GM12878 (cell line): ENCODE data around the gene NRP1. TPM values are rescaled to one million over a fixed set of nuclear protein-coding genes. Genes with fewer than 3 reads are reported as not detected.

Source experiments
- ATAC-seq: fragments of 200-7000 bp; cut with Tn5 transposase; 3 replicates; pipeline ENCODE4 v1.9.1; 2020; ENCODE audit warnings: mild to moderate bottlenecking, moderate library complexity
- BruUV-seq: library from RNA; stranded (reverse); fragments of 400-500 nt; replicated peaks from 2 replicates; lab custom pipeline; 2021; lab: Mats Ljungman, UMichigan
- CTCF ChIA-PET: fragments of 300-600 bp; sonication (Branson Sonifier 250); formaldehyde crosslinking; extraction: SDS; loops from one replicate; lab custom pipeline; 2021; ENCODE audit warnings: inconsistent platforms; lab: Yijun Ruan, JAX
- POLR2A ChIA-PET: fragments of 350-600 bp; formaldehyde crosslinking; extraction: SDS; loops from one replicate; lab custom pipeline; 2021; ENCODE audit warnings: inconsistent platforms; lab: Charles Lee
- RAD21 ChIA-PET: fragments of 300-600 bp; sonication (Branson Sonifier 250); formaldehyde crosslinking; loops from one replicate; lab custom pipeline; 2023; ENCODE audit warnings: antibody characterized with exemption; ENCODE audit not compliant: unreplicated experiment; lab: Charles Lee
- SMC1A ChIA-PET: fragments of 300-600 bp; sonication (Branson Sonifier 250); formaldehyde crosslinking; loops from one replicate; lab custom pipeline; 2023; ENCODE audit not compliant: unreplicated experiment, uncharacterized antibody; lab: Charles Lee
- DNase-seq: peaks from one replicate; pipeline ENCODE4 v3.0.0-alpha.2; 2011; ENCODE audit warnings: low read depth, low spot score
- FAIRE-seq: peaks from 3 replicates; lab custom pipeline; 2011; peaks lifted over from hg19 to GRCh38; lab: Jason Lieb, UNC
- H2AFZ ChIP-seq: 2 replicates; pipeline ENCODE4 v1.6.0; 2011; ENCODE audit warnings: low read depth, low read length, control low read depth; ENCODE audit not compliant: control insufficient read depth
- H3K27ac ChIP-seq: 2 replicates; pipeline ENCODE4 v1.5.1; 2011; ENCODE audit warnings: control low read depth; ENCODE audit not compliant: control insufficient read depth, insufficient read depth
- H3K27me3 ChIP-seq, 2 experiments: replicated peaks in 1 of 2; 2 replicates each; pipeline versions ENCODE4 v1.6.0 to v1.6.1; 2011; ENCODE audit warnings: low read length in 1 of 2; ENCODE audit not compliant: control insufficient read depth in 2 of 2, insufficient read depth in 2 of 2
- H3K36me3 ChIP-seq, 2 experiments: 2 replicates each; pipeline ENCODE4 v1.5.1; 2011; ENCODE audit warnings: low read length in 1 of 2; ENCODE audit not compliant: control insufficient read depth in 2 of 2, insufficient read depth in 2 of 2
- H3K4me1 ChIP-seq: 2 replicates; pipeline ENCODE4 v1.6.1; 2011; ENCODE audit warnings: mild to moderate bottlenecking, low read length, moderate library complexity, mixed read lengths; ENCODE audit not compliant: control insufficient read depth, insufficient read depth
- H3K4me2 ChIP-seq: 2 replicates; pipeline ENCODE4 v1.6.0; 2011; ENCODE audit warnings: control low read depth; ENCODE audit not compliant: control insufficient read depth, insufficient read depth
- H3K4me3 ChIP-seq: fragments of 200-600 bp; sonication (generic); 2 replicates; pipeline ENCODE4 v1.5.1; 2016
- H3K79me2 ChIP-seq: 2 replicates; pipeline ENCODE4 v1.6.0; 2011; ENCODE audit warnings: low read length; ENCODE audit not compliant: control insufficient read depth, insufficient read depth
- H3K9ac ChIP-seq: 2 replicates; pipeline ENCODE4 v1.8.0; 2011; ENCODE audit warnings: low read length, control low read depth, mixed read lengths; ENCODE audit not compliant: control insufficient read depth, insufficient read depth
- H3K9me3 ChIP-seq: replicated peaks from 3 replicates; pipeline ENCODE4 v1.5.1; 2011; ENCODE audit warnings: mild to moderate bottlenecking, low read length; ENCODE audit not compliant: control insufficient read depth, insufficient read depth
- H4K20me1 ChIP-seq: 2 replicates; pipeline ENCODE4 v1.6.0; 2011; ENCODE audit not compliant: control insufficient read depth, insufficient read depth
- BCL11A ChIP-seq: IDR thresholded peaks from 2 replicates; pipeline ENCODE4 v1.6.1; 2011; ENCODE audit warnings: low read depth, low read length
- CEBPB ChIP-seq, 2 experiments: fragments of 150-350 bp in 1 of 2; IDR thresholded peaks; 2 replicates each; pipeline ENCODE4 v1.6.1; 2012 to 2014; ENCODE audit warnings: low read depth in 2 of 2, low read length in 2 of 2, borderline replicate concordance in 1 of 2, inconsistent platforms in 1 of 2
- EED ChIP-seq: sonication (generic); IDR thresholded peaks from 2 replicates; pipeline ENCODE4 v1.6.1; 2016; ENCODE audit warnings: antibody characterized with exemption, low read depth
- IKZF1 ChIP-seq: fragments of 450-650 bp; conservative IDR thresholded peaks from 2 replicates; pipeline ENCODE4 v1.6.1; 2017; ENCODE audit warnings: antibody characterized with exemption, mild to moderate bottlenecking
- MTA3 ChIP-seq: IDR thresholded peaks from 2 replicates; pipeline ENCODE4 v1.6.1; 2012; ENCODE audit warnings: low read length, inconsistent platforms, borderline replicate concordance
- NFIC ChIP-seq: IDR thresholded peaks from 2 replicates; pipeline ENCODE4 v1.6.1; 2012; ENCODE audit warnings: low read depth, mild to moderate bottlenecking, inconsistent platforms, low read length, moderate library complexity
- SMC3 ChIP-seq: IDR thresholded peaks from 2 replicates; pipeline ENCODE4 v1.6.1; 2011; ENCODE audit warnings: low read length, improper control_type of control experiment, borderline replicate concordance
- SREBF2 ChIP-seq: IDR thresholded peaks from 2 replicates; pipeline ENCODE4 v1.6.1; 2012; ENCODE audit warnings: mild to moderate bottlenecking, low read length
- USF2 ChIP-seq: IDR thresholded peaks from 2 replicates; pipeline ENCODE4 v1.6.1; 2011; ENCODE audit warnings: low read depth, low read length, improper control_type of control experiment, borderline replicate concordance
- ZNF207 ChIP-seq: fragments of 450-650 bp; IDR thresholded peaks from 2 replicates; pipeline ENCODE4 v1.6.1; 2014; ENCODE audit warnings: antibody characterized with exemption, mild to moderate bottlenecking, borderline replicate concordance
- ZNF687 ChIP-seq: fragments of 450-650 bp; IDR thresholded peaks from 2 replicates; pipeline ENCODE4 v1.6.1; 2017; ENCODE audit warnings: mild to moderate bottlenecking, moderate library complexity
- ZZZ3 ChIP-seq: IDR thresholded peaks from 2 replicates; pipeline ENCODE4 v1.6.1; 2011; ENCODE audit warnings: low read depth; ENCODE audit not compliant: control insufficient read depth, insufficient read length
- WGBS: methylation state at CpG from one replicate; pipeline ENCODE4 v1.1.6; 2016; ENCODE audit warnings: low lambda C conversion rate; ENCODE audit not compliant: insufficient replicate concordance, insufficient coverage; ENCODE audit errors: missing lambda C conversion rate; 5-methylcytosine and 5-hydroxymethylcytosine counted together
- in situ Hi-C: fragments of 300-500 bp; cut with MboI; formaldehyde crosslinking; loops from 9 replicates; pipeline ENCODE4 v1.14.3; 2018; ENCODE audit warnings: mixed read lengths
- intact Hi-C: fragments of 100-400 bp; cut with micrococcal nuclease; formaldehyde crosslinking; loops from one replicate; pipeline ENCODE4 v1.14.2; 2022; ENCODE audit not compliant: unreplicated experiment
- polyA plus RNA-seq, 11 experiments: library from polyadenylated mRNA; depleted of rRNA in 4 of 11; unstranded in 6 of 11; stranded (reverse) in 5 of 11; fragments of >200 nt; fragmentation: Nextera tagmentation in 4 of 11; fragmentation: Illumina TruSeq in 1 of 11; extraction: Ambion mirVana in 4 of 11; extraction: Trizol in 1 of 11; gene quantifications; 1 replicate in 1 of 11; 2 replicates in 10 of 11; pipeline versions ENCODE4 v1.2.1 to v1.2.3, GENCODE V29; 2011 to 2016; ENCODE audit warnings: inconsistent platforms in 2 of 11, missing spikeins in 2 of 11, low read depth in 1 of 11
- total RNA-seq, 4 experiments: library from RNA; depleted of rRNA in 3 of 4; stranded (reverse); fragments of >200 nt in 3 of 4; fragmentation: Illumina TruSeq in 1 of 4; extraction: Trizol in 1 of 4; gene quantifications; 2 replicates each; pipeline versions ENCODE4 v1.2.1 to v1.2.3, GENCODE V29; 2013 to 2021

Gene NRP1
- total and polyA plus RNA-seq, 10 of the 15 experiments (the other 5 are each of a cell fraction or from before 2014, with no cell fraction given): 0.11 to 12.1 (median 0.52) TPM

GRCh38 chr10:33263453-33263852 lies 71.0 kb downstream of the NRP1 start:
- SMC1A ChIA-PET: no interaction called here
- ATAC-seq: no peak
- in situ Hi-C loops: no loop called here
- H4K20me1 ChIP-seq: no peaks in the 10 kb centered on the region
- WGBS: 44% methylated on average over 4 of the region's 4 CpGs
- TF ChIP-seq SMC3: no peak
- TF ChIP-seq SREBF2: no peak
- TF ChIP-seq MTA3: no peak
- TF ChIP-seq NFIC: no peak
- no peak for TF ChIP-seq EED
- TF ChIP-seq ZNF207: no peak
- TF ChIP-seq IKZF1: no peak
- no peak for TF ChIP-seq ZNF687
- no peak for TF ChIP-seq BCL11A
- no peak for TF ChIP-seq ZZZ3
- TF ChIP-seq USF2: no peak
- TF ChIP-seq CEBPB (IDR thresholded peaks at IDR 0.05; ENCODE audit: borderline replicate concordance in 1 of 2, low read depth in 2 of 2, low read length in 2 of 2): no peak
- TF ChIP-seq, all 136 proteins: peak for 0
- Histone ChIP-seq H2AFZ (no peak overlapping the region), H3K79me2 (no peaks in the 10 kb centered on the region), H3K9me3 (no peaks in the 10 kb centered on the region), H3K27ac (no peak overlapping the region), H3K36me3 (no peaks in the 10 kb centered on the region), H3K9ac (no peak overlapping the region), H3K4me3 (no peak overlapping the region), H3K27me3 (no peaks in the 10 kb centered on the region), H3K4me1 (no peaks in the 10 kb centered on the region), H3K4me2 (no peak overlapping the region)
- BruUV-seq: no TSS peak
- RAD21 ChIA-PET: no interaction called here
- CTCF ChIA-PET: interaction anchor here (1.1 to 1.3 kb wide), 3 partner anchors 17 to 70 kb away, joined by 3 read pairs; no protein-coding TSS in a partner anchor
- intact Hi-C loops: no loop called here
- FAIRE-seq (no peak), DNase-seq (no peak)
- POLR2A ChIA-PET: no interaction called here
